Gastroesophageal sphincter (tissue), 3 donors: ENCODE results near the gene MREG.

Experiments used
- CTCF ChIP-seq, 4 experiments: fragments of 200-600 bp in 2 of 4; fragments of 450-650 bp in 2 of 4; sonication (generic) in 1 of 4; IDR thresholded peaks; one replicate each; pipeline ENCODE4 v1.5.1; 2017 to 2019; ENCODE audit warnings: antibody characterized with exemption in 4 of 4, mild to moderate bottlenecking in 2 of 4, moderate library complexity in 2 of 4
- EP300 ChIP-seq: sonication (generic); formaldehyde crosslinking; IDR thresholded peaks from one replicate; pipeline ENCODE4 v1.6.1; 2017; ENCODE audit warnings: antibody characterized with exemption, mild to moderate bottlenecking

- TF ChIP-seq CTCF (IDR thresholded peaks at IDR 0.05): no peak
- no peak for TF ChIP-seq EP300
Observed at GRCh38 chr2:216018709-216019108, 5.4 kb upstream of the MREG start.
